BLaER1 (cell line): ENCODE measurements around the gene DNALI1.
"Not testable (repeated sequence)": the region's sequence is repeated elsewhere in the genome, so short reads cannot be mapped to it uniquely, and the experiment has no call there.

ENCODE experiments used
- H3K27ac ChIP-seq: shearing (Covaris generic); formaldehyde crosslinking; 2 replicates; pipeline ENCODE4 v1.8.1; 2022
- H3K27me3 ChIP-seq: shearing (Covaris generic); formaldehyde crosslinking; 2 replicates; pipeline ENCODE4 v1.8.1; 2022
- H3K36me3 ChIP-seq: shearing (Covaris generic); formaldehyde crosslinking; 2 replicates; pipeline ENCODE4 v1.8.1; 2022
- H3K4me1 ChIP-seq: shearing (Covaris generic); formaldehyde crosslinking; 2 replicates; pipeline ENCODE4 v1.8.1; 2022
- H3K4me2 ChIP-seq: shearing (Covaris generic); formaldehyde crosslinking; 2 replicates; pipeline ENCODE4 v1.8.1; 2022
- H3K4me3 ChIP-seq: shearing (Covaris generic); formaldehyde crosslinking; 2 replicates; pipeline ENCODE4 v1.8.1; 2022
- H3K9ac ChIP-seq: shearing (Covaris generic); formaldehyde crosslinking; 2 replicates; pipeline ENCODE4 v1.8.1; 2022
- H3K9me3 ChIP-seq: shearing (Covaris generic); formaldehyde crosslinking; 2 replicates; pipeline ENCODE4 v1.8.1; 2022
- H4K20me1 ChIP-seq: shearing (Covaris generic); formaldehyde crosslinking; 2 replicates; pipeline ENCODE4 v1.8.1; 2022
- Cebpa-rat ChIP-seq: shearing (Covaris generic); IDR thresholded peaks from 2 replicates; pipeline ENCODE4 v1.8.1; 2022

The DNALI1 gene

DNA sequence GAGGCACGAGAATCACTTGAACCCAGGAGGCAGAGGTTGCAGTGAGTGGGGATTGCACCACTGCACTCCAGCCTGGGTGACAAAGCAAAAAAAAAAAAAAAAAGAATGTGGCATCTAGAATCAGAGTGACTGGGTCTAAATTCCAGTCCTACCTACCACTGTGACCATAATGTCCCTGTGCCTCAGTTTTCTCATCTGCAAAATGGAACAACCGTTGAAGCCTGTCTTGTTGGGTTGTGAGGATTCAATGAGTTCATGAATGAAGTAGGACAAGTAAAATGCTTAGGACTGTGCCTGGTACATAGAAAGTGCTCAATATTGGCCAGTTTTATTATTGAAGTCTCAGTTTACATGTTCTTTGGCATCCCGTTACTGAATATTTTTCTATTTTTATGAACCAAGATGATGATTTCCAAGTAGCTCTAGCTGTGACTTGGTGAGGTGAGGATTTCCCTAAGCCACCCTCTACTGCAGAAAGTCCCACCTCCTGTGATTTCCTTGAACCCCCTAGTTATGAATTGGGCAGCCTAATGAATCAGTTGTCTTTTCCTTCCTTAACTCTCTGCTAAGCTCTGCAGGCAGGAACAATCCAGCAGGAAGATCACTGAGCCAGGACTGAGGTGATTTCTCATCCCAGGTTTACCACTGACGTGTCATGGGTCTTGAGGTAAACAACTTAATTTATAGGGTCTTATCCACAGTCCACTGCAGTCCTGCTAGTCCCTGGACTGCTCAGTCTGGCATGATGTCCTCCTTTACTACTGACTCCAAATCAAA is 23.2 kb upstream of the DNALI1 start:
- Histone ChIP-seq H3K4me1 (no peaks in the 10 kb centered on the region), H3K27me3 (no peaks in the 10 kb centered on the region), H3K4me3 (no peak overlapping the region), H4K20me1 (peaks cover 20% of the 10 kb centered on the region; the same call in 1 of the 2 replicates), H3K27ac (no peak overlapping the region), H3K9ac (no peak overlapping the region), H3K4me2 (no peak overlapping the region), H3K9me3 (no peaks in the 10 kb centered on the region), H3K36me3 (peaks cover 56% of the 10 kb centered on the region)
- TF ChIP-seq Cebpa-rat, result no peak

- Histone ChIP-seq H3K9ac (no peak overlapping the region), H3K4me2 (no peak overlapping the region), H3K27ac (no peak overlapping the region), H3K9me3 (no peaks in the 10 kb centered on the region), H3K27me3 (no peaks in the 10 kb centered on the region), H4K20me1 (peaks cover 32% of the 10 kb centered on the region; the same call in 1 of the 2 replicates), H3K4me1 (no peaks in the 10 kb centered on the region), H3K4me3 (no peak overlapping the region), H3K36me3 (peaks cover 91% of the 10 kb centered on the region)
- no peak for TF ChIP-seq Cebpa-rat
Measured at GRCh38 chr1:37537378-37537777, 19.4 kb upstream of the DNALI1 start.

GRCh38 chr1:37539154-37539553 is 17.6 kb upstream of the DNALI1 start:
- H3K4me1 ChIP-seq, H3K27ac ChIP-seq, H3K27me3 ChIP-seq, H3K9ac ChIP-seq, H3K4me2 ChIP-seq, H3K9me3 ChIP-seq, H3K4me3 ChIP-seq: not testable (repeated sequence)
- Histone ChIP-seq H4K20me1 (peaks cover 44% of the 10 kb centered on the region; the same call in 1 of the 2 replicates), H3K36me3 (peaks cover 90% of the 10 kb centered on the region)

GRCh38 chr1:37540036-37540785 is 16.5 kb upstream of the DNALI1 start:
- H3K4me3 ChIP-seq, result no peak overlapping the region
- no peaks in the 10 kb centered on the region for H3K4me1 ChIP-seq
- H3K27ac ChIP-seq, result no peak overlapping the region
- H3K9me3 ChIP-seq, result no peaks in the 10 kb centered on the region
- no peak for TF ChIP-seq Cebpa-rat
- H4K20me1 ChIP-seq, result peaks cover 50% of the 10 kb centered on the region
- no peak overlapping the region for H3K9ac ChIP-seq
- H3K4me2 ChIP-seq, result no peak overlapping the region
- no peaks in the 10 kb centered on the region for H3K27me3 ChIP-seq
- H3K36me3 ChIP-seq, result peaks cover 94% of the 10 kb centered on the region

GRCh38 chr1:37544530-37544929 is 12.2 kb upstream of the DNALI1 start:
- Histone ChIP-seq H3K27ac (no peak overlapping the region), H3K4me3 (no peak overlapping the region), H3K9ac (no peak overlapping the region), H4K20me1 (peaks cover 42% of the 10 kb centered on the region), H3K36me3 (peaks cover 91% of the 10 kb centered on the region), H3K4me2 (no peak overlapping the region), H3K4me1 (no peaks in the 10 kb centered on the region), H3K9me3 (no peaks in the 10 kb centered on the region), H3K27me3 (no peaks in the 10 kb centered on the region)
- no peak for TF ChIP-seq Cebpa-rat

DNA sequence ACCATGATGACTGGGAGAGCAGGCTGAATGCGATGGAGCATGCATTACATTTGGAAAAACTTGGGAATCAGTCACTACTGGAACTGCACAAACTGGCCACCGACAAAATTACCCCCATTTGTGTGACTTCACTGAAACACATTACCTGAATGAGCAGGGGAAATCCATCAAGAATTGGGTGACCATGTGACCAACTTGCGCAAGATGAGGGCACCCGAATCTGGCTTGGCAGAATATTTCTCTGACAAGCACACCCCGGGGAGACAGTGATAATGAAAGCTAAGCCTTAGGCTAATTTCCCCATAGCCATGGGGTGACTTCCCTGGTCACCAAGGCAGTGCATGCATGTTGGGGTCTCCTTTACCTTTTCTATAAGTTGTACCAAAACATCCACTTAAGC is 11.7 kb upstream of the DNALI1 start:
- no peaks in the 10 kb centered on the region for H3K9me3 ChIP-seq
- H3K4me3 ChIP-seq, result no peak overlapping the region
- H3K27ac ChIP-seq, result no peak overlapping the region
- H4K20me1 ChIP-seq, result peaks cover 47% of the 10 kb centered on the region
- H3K9ac ChIP-seq, result no peak overlapping the region
- H3K36me3 ChIP-seq, result peaks cover 91% of the 10 kb centered on the region
- H3K27me3 ChIP-seq, result no peaks in the 10 kb centered on the region
- no peak for TF ChIP-seq Cebpa-rat
- H3K4me1 ChIP-seq, result 0 out of 2 replicates have a peak, but pooled peaks cover 3% of the 10 kb centered on the region
- no peak overlapping the region for H3K4me2 ChIP-seq

GRCh38 chr1:37549341-37549740 is 7.4 kb upstream of the DNALI1 start:
- Histone ChIP-seq H3K4me2 (no peak overlapping the region), H3K36me3 (peaks cover 82% of the 10 kb centered on the region), H3K4me3 (no peak overlapping the region), H3K9ac (0 out of 2 replicates have a peak overlapping the region, but pooled peaks have one; percentile 22), H3K27ac (no peak overlapping the region), H3K27me3 (no peaks in the 10 kb centered on the region), H3K9me3 (no peaks in the 10 kb centered on the region), H3K4me1 (peaks cover 22% of the 10 kb centered on the region), H4K20me1 (peaks cover 66% of the 10 kb centered on the region)
- no peak for TF ChIP-seq Cebpa-rat

- TF ChIP-seq Cebpa-rat, result no peak
- Histone ChIP-seq H3K27me3 (no peaks in the 10 kb centered on the region), H3K9me3 (0 out of 2 replicates have a peak, but pooled peaks cover 3% of the 10 kb centered on the region), H3K4me3 (peak overlapping the region; percentile 89), H3K9ac (peak overlapping the region; percentile 92), H3K36me3 (peaks cover 40% of the 10 kb centered on the region), H3K27ac (peak overlapping the region; percentile 87), H4K20me1 (peaks cover 51% of the 10 kb centered on the region), H3K4me2 (peak overlapping the region; percentile 91), H3K4me1 (peaks cover 27% of the 10 kb centered on the region)
Measured at GRCh38 chr1:37553598-37553926, 3.2 kb upstream of the DNALI1 start.

- no peak for TF ChIP-seq Cebpa-rat
- Histone ChIP-seq H3K9me3 (0 out of 2 replicates have a peak, but pooled peaks cover 3% of the 10 kb centered on the region), H3K4me3 (peak within 1 kb of the TSS; percentile 89), H3K9ac (peak within 1 kb of the TSS; percentile 92), H3K4me2 (peak within 1 kb of the TSS; percentile 91), H3K27me3 (no peaks in the 10 kb centered on the region), H3K4me1 (peaks cover 29% of the 10 kb centered on the region), H4K20me1 (peaks cover 48% of the 10 kb centered on the region), H3K36me3 (peaks cover 36% of the 10 kb centered on the region), H3K27ac (peak within 1 kb of the TSS; percentile 87)
Measured at GRCh38 chr1:37553927-37554808, 2.6 kb upstream of the DNALI1 start, which contains the start of gene SNIP1. SNIP1 (minus strand) TSS chr1:37554293; CDS start chr1:37554229, 64 bp downstream.
